IPS DF 19.7 (cell line): Measurements from ENCODE around the gene SLC44A1.

Experiments used
- DNase-seq: peaks from one replicate; pipeline ENCODE4 v3.0.0-alpha.2; 2013; ENCODE audit warnings: low read depth, low spot score

The SLC44A1 gene

GRCh38 chr9:105270711-105271110 is 26.3 kb downstream of the SLC44A1 start:
- DNase-seq = no peak

- no peak for DNase-seq
Observed at GRCh38 chr9:105273731-105274130, 29.3 kb downstream of the SLC44A1 start.

DNA sequence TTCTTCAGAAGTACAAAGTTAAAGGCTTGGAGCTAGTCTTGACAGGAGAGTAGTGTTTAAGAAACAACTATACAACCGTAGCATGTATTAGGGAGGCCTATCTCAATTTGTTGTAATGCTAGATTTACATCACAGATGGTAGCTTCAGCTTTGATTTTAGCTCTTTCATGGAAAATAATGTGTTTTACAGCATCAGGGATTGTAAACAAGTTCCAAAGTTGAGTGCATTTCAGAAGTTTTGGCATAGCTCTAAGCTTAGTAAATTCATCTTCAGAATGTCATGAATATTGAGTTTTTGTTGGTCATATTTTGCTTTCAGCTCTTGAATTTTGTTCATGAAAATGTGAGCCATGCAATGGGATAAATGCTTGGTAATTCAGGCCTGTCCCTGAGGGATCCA is 30.7 kb downstream of the SLC44A1 start:
- DNase-seq = no peak

- no peak for DNase-seq
Observed at GRCh38 chr9:105275938-105276337, 31.5 kb downstream of the SLC44A1 start.

- no peak for DNase-seq
Observed at GRCh38 chr9:105278751-105279150, 34.3 kb downstream of the SLC44A1 start.

GRCh38 chr9:105280691-105281090 is 36.2 kb downstream of the SLC44A1 start:
- no peak for DNase-seq

- DNase-seq = no peak
Observed at GRCh38 chr9:105281272-105281671, 36.8 kb downstream of the SLC44A1 start.

DNA sequence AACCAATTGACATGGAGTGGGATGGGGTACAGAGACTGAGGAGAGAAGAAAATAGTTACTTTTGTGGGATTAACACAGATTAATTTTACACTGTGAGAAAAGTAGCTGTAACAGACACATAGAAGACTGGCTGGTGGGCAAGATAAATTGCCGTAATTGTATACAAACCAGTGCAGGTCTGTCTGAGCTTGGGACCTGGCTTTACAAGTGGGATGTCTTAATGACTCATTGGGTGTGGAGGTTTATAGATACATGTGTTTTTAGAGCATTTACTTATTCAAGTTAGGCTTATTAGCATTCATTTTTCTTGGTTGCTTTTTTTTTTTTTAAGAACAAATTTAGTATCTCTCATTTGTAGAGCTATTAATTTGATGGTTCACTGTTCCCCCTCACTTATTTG is 37.5 kb downstream of the SLC44A1 start:
- no peak for DNase-seq

DNA sequence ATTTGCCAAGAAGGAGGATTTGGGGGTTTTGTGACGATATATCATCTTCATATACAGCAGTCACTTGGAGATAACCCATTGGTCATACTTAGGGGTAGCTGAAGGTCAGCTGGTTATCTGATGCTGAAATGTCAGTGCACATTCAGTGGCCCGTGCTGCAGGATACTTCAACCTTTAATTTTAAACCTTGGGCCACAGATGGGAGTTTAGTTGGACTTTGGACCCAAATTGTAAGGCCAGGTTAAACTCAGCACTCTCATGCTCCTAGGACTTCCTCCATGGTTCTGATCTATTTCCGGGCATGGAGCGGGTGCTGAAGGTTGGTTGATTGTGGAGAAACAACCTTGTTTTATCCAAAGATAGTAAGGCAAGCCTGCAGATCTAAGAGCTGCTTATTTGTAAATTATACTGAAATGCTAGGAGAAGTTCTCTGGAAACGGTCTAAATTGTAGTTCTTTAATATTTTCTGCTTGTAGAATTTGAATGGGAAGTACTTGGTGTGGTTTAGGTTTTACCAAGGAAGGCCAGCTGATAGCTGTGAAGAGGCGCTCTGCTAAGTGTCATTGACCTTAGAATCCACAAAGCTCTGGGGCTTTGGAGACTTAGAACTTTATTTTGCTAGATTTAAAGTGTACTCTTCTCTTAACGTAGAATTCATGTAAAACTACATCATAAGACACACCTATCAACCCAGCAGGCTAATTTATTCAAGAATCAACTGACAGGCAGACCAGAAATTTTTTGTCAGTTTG is 38.6 kb downstream of the SLC44A1 start:
- DNase-seq = no peak

- DNase-seq = no peak
Observed at GRCh38 chr9:105283795-105284194, 39.3 kb downstream of the SLC44A1 start.

GRCh38 chr9:105284463-105284862 is 40.0 kb downstream of the SLC44A1 start:
- no peak for DNase-seq

- DNase-seq = no peak
Observed at GRCh38 chr9:105286098-105286497, 41.6 kb downstream of the SLC44A1 start.

- DNase-seq = no peak
Observed at GRCh38 chr9:105289305-105289704, 44.9 kb downstream of the SLC44A1 start.

- DNase-seq = no peak
Observed at GRCh38 chr9:105290418-105290817, 46.0 kb downstream of the SLC44A1 start.

GRCh38 chr9:105290954-105291353 is 46.5 kb downstream of the SLC44A1 start:
- DNase-seq = no peak

DNA sequence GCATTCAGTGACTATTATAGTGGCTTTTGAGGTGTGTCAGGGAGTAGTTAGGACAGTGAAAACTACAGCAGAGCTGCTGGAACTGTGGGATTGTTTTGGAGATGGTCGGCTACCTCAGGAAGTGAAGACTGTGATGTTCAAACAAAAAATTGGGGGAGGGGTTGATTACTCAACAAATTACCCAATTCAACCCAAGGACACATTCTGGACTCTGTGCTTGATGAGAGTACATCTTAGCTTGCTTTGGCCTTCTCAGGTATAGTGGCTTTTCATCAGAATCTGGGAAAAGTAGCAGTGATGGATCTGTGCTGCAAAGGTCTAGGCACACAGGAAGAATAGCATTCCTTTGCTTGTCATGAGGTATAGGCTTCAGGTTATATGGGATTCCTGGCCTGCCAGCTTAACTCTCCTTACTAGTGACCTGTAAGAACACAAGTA is 47.0 kb downstream of the SLC44A1 start:
- no peak for DNase-seq

DNA sequence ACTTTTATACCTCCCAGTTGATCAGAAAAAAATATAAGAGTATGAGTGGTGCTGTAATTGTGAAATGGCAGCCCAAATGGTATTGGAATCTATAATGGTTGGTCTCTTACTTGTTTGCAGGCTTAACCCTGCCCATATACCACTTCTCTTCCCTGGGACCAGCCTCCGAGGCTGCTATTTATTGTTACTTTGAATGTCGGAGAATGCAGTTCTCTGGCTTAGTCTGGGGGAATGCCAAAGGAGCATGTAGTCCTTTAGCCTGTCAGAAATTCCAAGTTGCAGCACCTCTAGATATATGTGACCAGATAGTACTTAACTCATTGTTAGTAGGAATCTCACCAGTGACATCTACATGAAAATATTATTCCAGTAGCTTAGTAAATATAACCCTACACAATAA is 47.5 kb downstream of the SLC44A1 start:
- DNase-seq = no peak

DNA sequence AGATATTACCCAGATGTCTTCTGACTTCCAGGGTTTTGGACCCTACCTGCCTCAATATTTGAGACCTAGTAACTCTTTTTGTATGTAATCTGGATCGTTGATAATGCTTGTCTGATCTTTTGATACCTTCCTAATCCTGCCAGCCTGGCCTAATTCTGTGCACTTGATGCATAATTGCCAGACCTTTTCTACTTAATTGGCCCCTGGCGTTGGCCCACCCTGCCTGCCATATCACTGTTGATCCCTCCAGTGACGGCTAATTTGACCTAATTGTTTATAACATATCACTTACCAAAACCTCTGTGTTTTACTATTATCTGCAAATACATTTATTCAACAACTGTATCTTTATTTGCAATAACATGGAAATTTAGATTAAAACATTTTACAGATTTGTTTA is 49.0 kb downstream of the SLC44A1 start:
- DNase-seq = no peak

DNA sequence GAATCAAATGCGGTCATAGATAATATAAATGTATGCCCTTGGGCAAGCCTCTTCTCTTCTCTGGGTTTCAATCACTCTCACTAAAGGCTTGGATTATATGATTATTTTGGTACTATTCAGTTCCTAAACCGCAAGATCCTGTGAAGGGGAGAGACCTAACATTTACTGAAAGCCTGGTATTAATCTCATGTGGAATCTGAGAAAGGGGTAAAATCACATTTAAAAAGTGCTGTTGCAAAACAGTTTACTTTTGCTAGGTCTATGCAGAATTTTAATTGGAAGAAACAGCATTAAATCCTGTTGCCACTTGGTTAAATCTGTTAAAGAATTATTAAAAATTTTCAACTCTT is 50.7 kb downstream of the SLC44A1 start:
- no peak for DNase-seq

DNA sequence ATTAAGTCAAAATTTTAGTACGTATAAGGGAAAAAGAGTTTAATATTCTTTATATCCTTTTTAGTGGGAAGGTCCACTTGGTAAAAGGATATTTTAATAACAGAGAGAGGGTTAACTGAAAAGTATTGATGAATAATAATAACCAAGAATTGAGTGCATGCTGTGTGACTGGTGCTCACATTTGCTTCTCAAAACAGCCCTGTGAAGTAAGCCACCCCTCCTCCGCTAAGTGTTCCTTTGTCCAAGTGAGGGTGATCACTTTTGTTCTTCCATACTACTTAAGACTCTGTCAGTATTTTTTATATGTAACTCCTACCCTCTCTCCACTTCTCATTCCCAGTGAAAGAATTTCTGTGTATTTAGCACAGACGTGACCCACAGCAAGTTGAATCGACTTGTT is 51.5 kb downstream of the SLC44A1 start:
- DNase-seq = no peak

- no peak for DNase-seq
Observed at GRCh38 chr9:105296445-105296844, 52.0 kb downstream of the SLC44A1 start.

DNA sequence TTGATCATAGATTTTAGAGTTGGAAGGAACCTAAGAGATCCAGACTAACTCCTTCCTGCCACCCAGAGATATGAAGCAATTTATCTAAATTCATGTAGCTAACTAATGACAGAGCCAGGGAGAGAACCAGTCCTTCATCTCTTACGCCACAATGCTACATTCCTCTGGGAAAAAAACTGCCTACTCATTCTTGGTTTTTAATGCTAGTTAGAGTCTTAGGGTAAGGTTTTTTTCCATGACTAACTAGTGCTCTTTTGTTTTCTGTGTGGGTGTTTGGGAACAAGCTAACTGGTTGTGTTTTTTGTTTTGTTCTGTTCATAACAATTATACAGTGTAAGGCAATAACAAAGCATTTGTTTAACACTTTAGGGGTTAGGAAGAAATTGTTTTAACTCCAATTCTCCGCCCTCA is 52.4 kb downstream of the SLC44A1 start:
- no peak for DNase-seq

DNA sequence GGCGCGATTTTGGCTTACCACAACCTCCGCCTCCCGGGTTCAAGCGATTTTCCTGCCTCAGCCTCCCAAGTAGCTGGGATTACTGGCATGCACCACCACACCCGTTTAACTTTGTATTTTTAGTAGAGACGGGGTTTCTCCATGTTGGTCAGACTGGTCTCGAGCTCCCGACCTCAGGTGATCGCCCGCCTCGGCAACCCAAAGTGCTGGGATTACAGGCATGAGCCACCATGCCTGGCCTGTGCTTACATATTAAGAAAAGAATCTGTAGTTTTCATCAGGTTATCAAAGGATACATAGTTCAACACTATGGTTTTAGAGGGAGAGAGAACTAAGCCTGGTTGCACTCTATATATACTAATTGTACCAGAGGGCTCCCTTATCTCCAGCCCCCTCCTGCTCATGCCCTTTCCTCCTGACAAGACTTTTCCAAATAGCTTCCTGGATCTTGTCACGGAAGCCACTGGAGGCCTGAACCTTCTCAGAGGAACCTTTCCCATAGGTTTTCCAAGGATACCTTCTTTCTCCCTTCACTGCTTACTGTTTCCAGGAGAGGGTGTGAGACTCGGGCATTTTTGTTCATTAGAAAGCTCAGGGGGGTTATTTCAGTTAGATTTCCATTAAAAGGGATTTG is 53.1 kb downstream of the SLC44A1 start:
- DNase-seq = no peak
